GM18858 (cell line): ENCODE data around the gene HEATR5B.
"Not testable (repeated sequence)": the region's sequence is repeated elsewhere in the genome, so short reads cannot be mapped to it uniquely, and the experiment has no call there.

Experiments used
- ATAC-seq: cut with Tn5 transposase; IDR thresholded peaks from one replicate; pipeline ENCODE4 v1.9.1; 2021; ENCODE audit not compliant: unreplicated experiment

Gene HEATR5B

GRCh38 chr2:36988008-36988407 lies 96.2 kb downstream of the HEATR5B start:
- no peak for ATAC-seq

GRCh38 chr2:36982467-36982866 lies 101.7 kb downstream of the HEATR5B start:
- no peak for ATAC-seq

- ATAC-seq: no peak
These were observed 102.3 kb downstream of the HEATR5B start for GRCh38 chr2:36981911-36982310.

GRCh38 chr2:36979007-36979406 lies 105.2 kb downstream of the HEATR5B start:
- ATAC-seq: not testable (repeated sequence)

GRCh38 chr2:36976065-36976464 lies 108.1 kb downstream of the HEATR5B start:
- ATAC-seq: no peak

- no peak for ATAC-seq
These were observed 108.9 kb downstream of the HEATR5B start for GRCh38 chr2:36975306-36975705.

GRCh38 chr2:36973320-36973719 lies 110.9 kb downstream of the HEATR5B start:
- no peak for ATAC-seq

- no peak for ATAC-seq
These were observed 112.2 kb downstream of the HEATR5B start for GRCh38 chr2:36971990-36972389.

- no peak for ATAC-seq
These were observed 116.8 kb downstream of the HEATR5B start for GRCh38 chr2:36967236-36967876.

GRCh38 chr2:36966370-36967235 lies 117.6 kb downstream of the HEATR5B start, which contains the start of gene STRN:
Gene STRN (minus strand): TSS chr2:36966536. CDS start chr2:36966463, 73 bp downstream.
- ATAC-seq: peak; percentile 94

GRCh38 chr2:36965751-36966369 lies 118.3 kb downstream of the HEATR5B start:
- ATAC-seq: peak; percentile 28

GRCh38 chr2:36965206-36965605 lies 119.0 kb downstream of the HEATR5B start:
- no peak for ATAC-seq

- ATAC-seq: no peak
These were observed 119.6 kb downstream of the HEATR5B start for GRCh38 chr2:36964496-36965058.

- ATAC-seq: no peak
These were observed 120.4 kb downstream of the HEATR5B start for GRCh38 chr2:36963734-36964133.

- ATAC-seq: no peak
These were observed 121.1 kb downstream of the HEATR5B start for GRCh38 chr2:36963106-36963505.

- ATAC-seq: no peak
These were observed 123.4 kb downstream of the HEATR5B start for GRCh38 chr2:36960773-36961172.

- ATAC-seq: no peak
These were observed 124.0 kb downstream of the HEATR5B start for GRCh38 chr2:36960005-36960675.

GRCh38 chr2:36954977-36955607 lies 129.1 kb downstream of the HEATR5B start:
- no peak for ATAC-seq

GRCh38 chr2:36952748-36953197 lies 131.4 kb downstream of the HEATR5B start:
- no peak for ATAC-seq

- ATAC-seq: no peak
These were observed 132.6 kb downstream of the HEATR5B start for GRCh38 chr2:36951574-36951973.
